Measurements from ENCODE around the gene POLR2J.
A peak's percentile ranks its signal among the peaks of the same experiment; 100 is the strongest.

POLR2J gene

DNA sequence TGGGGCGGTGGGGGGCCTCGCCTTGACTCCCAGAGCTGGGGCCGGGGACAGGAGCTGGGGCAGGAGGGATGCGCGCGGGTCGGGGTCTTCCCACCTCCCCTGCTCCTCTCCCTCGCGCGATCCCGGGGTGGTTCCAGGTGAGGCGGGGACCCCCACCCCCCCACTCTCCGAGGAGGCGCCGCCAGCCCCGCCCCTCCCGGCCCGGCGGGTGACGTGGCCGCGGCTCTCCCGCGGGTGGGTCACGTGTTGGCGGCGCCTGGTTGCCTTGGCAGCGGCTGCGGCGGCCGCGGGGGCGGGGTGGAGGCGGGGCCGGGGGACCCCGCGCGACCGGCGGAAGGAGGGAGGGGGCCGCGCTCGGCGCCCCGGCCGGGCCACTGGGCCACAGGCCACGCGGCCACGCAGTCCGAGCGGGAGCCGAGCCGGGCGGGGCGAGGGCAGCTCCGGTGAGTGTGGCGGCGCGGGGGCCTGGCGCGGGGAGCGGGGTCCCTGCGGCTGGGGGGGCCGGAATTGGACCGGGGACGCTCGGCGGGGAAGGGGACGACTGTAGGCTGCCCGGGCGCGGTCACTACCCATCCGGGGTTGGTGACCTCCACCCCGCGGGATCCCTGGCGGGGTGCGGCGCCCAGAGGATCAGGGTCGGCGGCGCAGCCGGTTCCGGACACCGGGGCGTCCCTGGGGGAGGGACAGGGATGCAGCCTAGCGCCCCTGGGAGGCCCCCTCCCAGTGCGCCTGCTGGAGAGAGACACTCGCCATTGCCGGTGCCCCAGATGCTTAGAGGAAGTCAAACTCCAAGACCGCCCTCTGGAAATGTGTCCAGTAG lies 45.3 kb downstream of the POLR2J start, which contains the start of gene ORAI2 (continued):
- peak; percentile 21; the same call in 1 of the 2 replicates for TF ChIP-seq KLF8 (tag by site-specific recombination; IDR thresholded peaks at IDR 0.05)
- TF ChIP-seq ZNF561 (tag by site-specific recombination; IDR thresholded peaks at IDR 0.05; ENCODE audit: borderline replicate concordance), result no peak
- TF ChIP-seq ZNF121 (tag by site-specific recombination; IDR thresholded peaks at IDR 0.05), result no peak
- TF ChIP-seq ZBTB48 (tag by site-specific recombination; IDR thresholded peaks at IDR 0.05), result no peak
- TF ChIP-seq ZNF660 (tag by site-specific recombination; IDR thresholded peaks at IDR 0.05), result no peak
- TF ChIP-seq, protein P1, sequence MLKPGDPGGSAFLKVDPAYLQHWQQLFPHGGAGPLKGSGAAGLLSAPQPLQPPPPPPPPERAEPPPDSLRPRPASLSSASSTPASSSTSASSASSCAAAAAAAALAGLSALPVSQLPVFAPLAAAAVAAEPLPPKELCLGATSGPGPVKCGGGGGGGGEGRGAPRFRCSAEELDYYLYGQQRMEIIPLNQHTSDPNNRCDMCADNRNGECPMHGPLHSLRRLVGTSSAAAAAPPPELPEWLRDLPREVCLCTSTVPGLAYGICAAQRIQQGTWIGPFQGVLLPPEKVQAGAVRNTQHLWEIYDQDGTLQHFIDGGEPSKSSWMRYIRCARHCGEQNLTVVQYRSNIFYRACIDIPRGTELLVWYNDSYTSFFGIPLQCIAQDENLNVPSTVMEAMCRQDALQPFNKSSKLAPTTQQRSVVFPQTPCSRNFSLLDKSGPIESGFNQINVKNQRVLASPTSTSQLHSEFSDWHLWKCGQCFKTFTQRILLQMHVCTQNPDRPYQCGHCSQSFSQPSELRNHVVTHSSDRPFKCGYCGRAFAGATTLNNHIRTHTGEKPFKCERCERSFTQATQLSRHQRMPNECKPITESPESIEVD (tag by site-specific recombination; IDR thresholded peaks at IDR 0.05), result no peak
- TF ChIP-seq ZNF785 (tag by site-specific recombination; IDR thresholded peaks at IDR 0.05), result no peak
- 0 out of 2 replicates have a peak, but pooled peaks have one; percentile 2 for TF ChIP-seq SP2 (tag by site-specific recombination; IDR thresholded peaks at IDR 0.05)
- TF ChIP-seq SETDB1 (IDR thresholded peaks at IDR 0.05; ENCODE audit: insufficient read length, low read length), result no peak
- TF ChIP-seq YY1 (tag by site-specific recombination; IDR thresholded peaks at IDR 0.05), result peak; percentile 27; the same call in 1 of the 2 replicates
- TF ChIP-seq ZNF629 (tag by site-specific recombination; IDR thresholded peaks at IDR 0.05), result no peak
- TF ChIP-seq TCF7L2 (IDR thresholded peaks at IDR 0.05; ENCODE audit: borderline replicate concordance, low read depth, low read length), result no peak
- TF ChIP-seq ZNF391 (tag by site-specific recombination; IDR thresholded peaks at IDR 0.05; ENCODE audit: borderline replicate concordance, low read depth), result no peak
- TF ChIP-seq ZNF37A (tag by site-specific recombination; IDR thresholded peaks at IDR 0.05), result 0 out of 2 replicates have a peak, but pooled peaks have one; percentile 33
- no peak for TF ChIP-seq ZNF677 (tag by site-specific recombination; IDR thresholded peaks at IDR 0.05)

DNA sequence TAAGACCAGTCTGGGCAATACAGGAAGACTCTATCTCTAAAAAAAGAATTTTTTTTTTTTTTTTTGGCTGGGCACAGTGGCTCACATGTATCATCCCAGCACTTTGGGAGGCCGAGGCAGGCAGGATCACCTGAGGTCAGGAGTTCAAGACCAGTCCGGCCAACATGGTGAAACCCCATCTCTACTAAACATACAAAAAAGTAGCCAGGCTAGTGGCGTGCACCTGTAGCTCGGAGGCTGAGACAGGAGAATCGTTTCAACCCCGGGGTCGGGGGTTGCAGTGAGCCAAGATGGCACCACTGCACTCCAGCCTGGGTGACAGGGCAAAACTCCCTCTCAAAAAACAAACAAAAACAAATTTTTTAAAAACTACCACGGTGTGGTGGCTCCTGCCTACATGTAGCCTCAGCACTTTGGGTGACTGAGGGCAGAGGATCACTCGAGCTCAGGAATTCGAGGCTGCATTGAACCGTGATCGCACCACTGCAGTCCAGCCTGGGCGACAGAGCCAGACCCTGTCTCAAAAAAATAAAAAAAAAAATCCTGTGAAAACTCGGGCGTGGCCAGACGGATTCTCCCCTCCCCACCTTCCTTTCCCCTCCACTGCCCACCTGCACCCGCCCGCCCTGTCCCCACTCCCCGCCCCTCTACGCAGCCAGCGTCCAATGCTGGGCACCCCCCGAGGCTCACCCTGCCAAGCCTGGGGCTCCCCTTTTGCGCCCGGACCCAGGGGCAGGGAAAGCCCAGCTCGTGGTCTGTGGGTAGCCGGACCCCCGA lies 46.1 kb downstream of the POLR2J start:
- Histone ChIP-seq H3K9me3 (ENCODE audit: control insufficient read depth, insufficient read depth, low read depth, low read length) (no peaks in the 10 kb centered on the region), H3K36me3 (ENCODE audit: control insufficient read depth in 2 of 2, insufficient read depth in 1 of 2, low read length in 2 of 2) (peaks cover 6 to 9% of the 10 kb centered on the region in 2 experiments; a peak in 2 of 3 replicates), H3K27ac (ENCODE audit: extremely low read depth, low read depth, low read length) (no peak overlapping the region), H3K4me3 (ENCODE audit: low read depth, low read length) (peak overlapping the region; percentile 83), H3K4me1 (ENCODE audit: control insufficient read depth, insufficient read depth, low read length) (peaks cover 15% of the 10 kb centered on the region)
- CTCF ChIA-PET, result no interaction called here
- POLR2A ChIA-PET, result interaction anchor here (0.6 kb wide), 1 partner anchor 33 kb away, joined by 4 read pairs; no protein-coding TSS in a partner anchor
- TF ChIP-seq, protein P2, sequence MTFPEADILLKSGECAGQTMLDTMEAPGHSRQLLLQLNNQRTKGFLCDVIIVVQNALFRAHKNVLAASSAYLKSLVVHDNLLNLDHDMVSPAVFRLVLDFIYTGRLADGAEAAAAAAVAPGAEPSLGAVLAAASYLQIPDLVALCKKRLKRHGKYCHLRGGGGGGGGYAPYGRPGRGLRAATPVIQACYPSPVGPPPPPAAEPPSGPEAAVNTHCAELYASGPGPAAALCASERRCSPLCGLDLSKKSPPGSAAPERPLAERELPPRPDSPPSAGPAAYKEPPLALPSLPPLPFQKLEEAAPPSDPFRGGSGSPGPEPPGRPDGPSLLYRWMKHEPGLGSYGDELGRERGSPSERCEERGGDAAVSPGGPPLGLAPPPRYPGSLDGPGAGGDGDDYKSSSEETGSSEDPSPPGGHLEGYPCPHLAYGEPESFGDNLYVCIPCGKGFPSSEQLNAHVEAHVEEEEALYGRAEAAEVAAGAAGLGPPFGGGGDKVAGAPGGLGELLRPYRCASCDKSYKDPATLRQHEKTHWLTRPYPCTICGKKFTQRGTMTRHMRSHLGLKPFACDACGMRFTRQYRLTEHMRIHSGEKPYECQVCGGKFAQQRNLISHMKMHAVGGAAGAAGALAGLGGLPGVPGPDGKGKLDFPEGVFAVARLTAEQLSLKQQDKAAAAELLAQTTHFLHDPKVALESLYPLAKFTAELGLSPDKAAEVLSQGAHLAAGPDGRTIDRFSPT (tag by site-specific recombination; IDR thresholded peaks at IDR 0.05), result no peak
- peak; percentile 68 for TF ChIP-seq SCRT2 (tag by site-specific recombination; IDR thresholded peaks at IDR 0.05)
- TF ChIP-seq GLIS1 (tag by site-specific recombination; IDR thresholded peaks at IDR 0.05), result no peak
- TF ChIP-seq BCL11A (tag by site-specific recombination; IDR thresholded peaks at IDR 0.05; ENCODE audit: low read depth), result no peak
- no peak for TF ChIP-seq ZNF707 (tag by site-specific recombination; IDR thresholded peaks at IDR 0.05)
- TF ChIP-seq YY2 (tag by site-specific recombination; IDR thresholded peaks at IDR 0.05), result no peak
- no peak for TF ChIP-seq ZNF221 (tag by site-specific recombination; IDR thresholded peaks at IDR 0.05; ENCODE audit: borderline replicate concordance)
- TF ChIP-seq ZNF670 (tag by site-specific recombination; IDR thresholded peaks at IDR 0.05; ENCODE audit: low read depth), result no peak
- no peak for TF ChIP-seq ZBTB48 (tag by site-specific recombination; IDR thresholded peaks at IDR 0.05)
- TF ChIP-seq, protein P3, sequence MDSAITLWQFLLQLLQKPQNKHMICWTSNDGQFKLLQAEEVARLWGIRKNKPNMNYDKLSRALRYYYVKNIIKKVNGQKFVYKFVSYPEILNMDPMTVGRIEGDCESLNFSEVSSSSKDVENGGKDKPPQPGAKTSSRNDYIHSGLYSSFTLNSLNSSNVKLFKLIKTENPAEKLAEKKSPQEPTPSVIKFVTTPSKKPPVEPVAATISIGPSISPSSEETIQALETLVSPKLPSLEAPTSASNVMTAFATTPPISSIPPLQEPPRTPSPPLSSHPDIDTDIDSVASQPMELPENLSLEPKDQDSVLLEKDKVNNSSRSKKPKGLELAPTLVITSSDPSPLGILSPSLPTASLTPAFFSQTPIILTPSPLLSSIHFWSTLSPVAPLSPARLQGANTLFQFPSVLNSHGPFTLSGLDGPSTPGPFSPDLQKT (IDR thresholded peaks at IDR 0.05; ENCODE audit: borderline replicate concordance, low read depth, low read length), result no peak
- no peak for TF ChIP-seq ZNF792 (tag by site-specific recombination; IDR thresholded peaks at IDR 0.05)
- TF ChIP-seq, protein P4, sequence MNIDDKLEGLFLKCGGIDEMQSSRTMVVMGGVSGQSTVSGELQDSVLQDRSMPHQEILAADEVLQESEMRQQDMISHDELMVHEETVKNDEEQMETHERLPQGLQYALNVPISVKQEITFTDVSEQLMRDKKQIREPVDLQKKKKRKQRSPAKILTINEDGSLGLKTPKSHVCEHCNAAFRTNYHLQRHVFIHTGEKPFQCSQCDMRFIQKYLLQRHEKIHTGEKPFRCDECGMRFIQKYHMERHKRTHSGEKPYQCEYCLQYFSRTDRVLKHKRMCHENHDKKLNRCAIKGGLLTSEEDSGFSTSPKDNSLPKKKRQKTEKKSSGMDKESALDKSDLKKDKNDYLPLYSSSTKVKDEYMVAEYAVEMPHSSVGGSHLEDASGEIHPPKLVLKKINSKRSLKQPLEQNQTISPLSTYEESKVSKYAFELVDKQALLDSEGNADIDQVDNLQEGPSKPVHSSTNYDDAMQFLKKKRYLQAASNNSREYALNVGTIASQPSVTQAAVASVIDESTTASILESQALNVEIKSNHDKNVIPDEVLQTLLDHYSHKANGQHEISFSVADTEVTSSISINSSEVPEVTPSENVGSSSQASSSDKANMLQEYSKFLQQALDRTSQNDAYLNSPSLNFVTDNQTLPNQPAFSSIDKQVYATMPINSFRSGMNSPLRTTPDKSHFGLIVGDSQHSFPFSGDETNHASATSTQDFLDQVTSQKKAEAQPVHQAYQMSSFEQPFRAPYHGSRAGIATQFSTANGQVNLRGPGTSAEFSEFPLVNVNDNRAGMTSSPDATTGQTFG (tag by site-specific recombination; IDR thresholded peaks at IDR 0.05; ENCODE audit: borderline replicate concordance), result no peak
- no peak for TF ChIP-seq ZNF354C (tag by site-specific recombination; IDR thresholded peaks at IDR 0.05; ENCODE audit: borderline replicate concordance, low read depth)
- no peak for TF ChIP-seq ZNF133 (tag by site-specific recombination; IDR thresholded peaks at IDR 0.05)
- TF ChIP-seq OVOL3 (tag by site-specific recombination; IDR thresholded peaks at IDR 0.05), result no peak

All from HEK293 (cell line).